Measurements from ENCODE around the gene STOM.

The STOM gene

DNA sequence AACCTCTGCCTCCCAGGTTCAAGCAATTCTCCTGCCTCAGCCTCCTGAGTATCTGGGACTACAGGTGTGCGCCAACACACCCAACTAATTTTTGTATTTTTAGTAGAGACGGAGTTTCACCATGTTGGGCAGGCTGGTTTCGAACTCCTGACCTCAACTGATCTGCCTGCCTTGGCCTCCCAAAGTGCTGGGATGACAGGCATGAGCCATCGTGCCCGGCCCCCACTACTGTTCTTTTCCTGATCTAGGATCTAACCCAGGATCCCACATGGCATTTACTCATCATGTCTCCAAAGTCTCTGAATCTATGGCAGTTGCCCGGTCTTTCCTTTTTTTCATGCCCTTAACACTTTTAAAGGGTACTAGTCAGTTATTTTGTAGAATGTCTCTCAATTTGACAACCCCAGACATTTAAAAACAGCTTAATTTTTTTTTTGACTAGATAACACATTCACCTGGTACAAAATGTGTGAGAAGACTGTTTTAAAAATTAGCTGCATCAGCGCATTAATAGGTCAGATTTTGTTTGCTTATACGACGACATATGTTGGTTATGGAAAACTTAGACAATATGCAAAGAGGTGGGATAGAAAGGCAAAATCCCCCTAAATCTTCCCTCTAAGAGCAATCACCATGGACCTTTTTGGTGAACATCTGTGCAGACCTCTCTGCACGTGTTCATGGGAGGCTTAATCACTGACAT is 46.5 kb downstream of the STOM start:
- no peak for DNase-seq (ENCODE audit: extremely low read depth, low read depth)
- TF ChIP-seq, protein P1, sequence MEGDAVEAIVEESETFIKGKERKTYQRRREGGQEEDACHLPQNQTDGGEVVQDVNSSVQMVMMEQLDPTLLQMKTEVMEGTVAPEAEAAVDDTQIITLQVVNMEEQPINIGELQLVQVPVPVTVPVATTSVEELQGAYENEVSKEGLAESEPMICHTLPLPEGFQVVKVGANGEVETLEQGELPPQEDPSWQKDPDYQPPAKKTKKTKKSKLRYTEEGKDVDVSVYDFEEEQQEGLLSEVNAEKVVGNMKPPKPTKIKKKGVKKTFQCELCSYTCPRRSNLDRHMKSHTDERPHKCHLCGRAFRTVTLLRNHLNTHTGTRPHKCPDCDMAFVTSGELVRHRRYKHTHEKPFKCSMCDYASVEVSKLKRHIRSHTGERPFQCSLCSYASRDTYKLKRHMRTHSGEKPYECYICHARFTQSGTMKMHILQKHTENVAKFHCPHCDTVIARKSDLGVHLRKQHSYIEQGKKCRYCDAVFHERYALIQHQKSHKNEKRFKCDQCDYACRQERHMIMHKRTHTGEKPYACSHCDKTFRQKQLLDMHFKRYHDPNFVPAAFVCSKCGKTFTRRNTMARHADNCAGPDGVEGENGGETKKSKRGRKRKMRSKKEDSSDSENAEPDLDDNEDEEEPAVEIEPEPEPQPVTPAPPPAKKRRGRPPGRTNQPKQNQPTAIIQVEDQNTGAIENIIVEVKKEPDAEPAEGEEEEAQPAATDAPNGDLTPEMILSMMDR (IDR thresholded peaks at IDR 0.05; ENCODE audit: low read depth, low read length), result no peak

DNA sequence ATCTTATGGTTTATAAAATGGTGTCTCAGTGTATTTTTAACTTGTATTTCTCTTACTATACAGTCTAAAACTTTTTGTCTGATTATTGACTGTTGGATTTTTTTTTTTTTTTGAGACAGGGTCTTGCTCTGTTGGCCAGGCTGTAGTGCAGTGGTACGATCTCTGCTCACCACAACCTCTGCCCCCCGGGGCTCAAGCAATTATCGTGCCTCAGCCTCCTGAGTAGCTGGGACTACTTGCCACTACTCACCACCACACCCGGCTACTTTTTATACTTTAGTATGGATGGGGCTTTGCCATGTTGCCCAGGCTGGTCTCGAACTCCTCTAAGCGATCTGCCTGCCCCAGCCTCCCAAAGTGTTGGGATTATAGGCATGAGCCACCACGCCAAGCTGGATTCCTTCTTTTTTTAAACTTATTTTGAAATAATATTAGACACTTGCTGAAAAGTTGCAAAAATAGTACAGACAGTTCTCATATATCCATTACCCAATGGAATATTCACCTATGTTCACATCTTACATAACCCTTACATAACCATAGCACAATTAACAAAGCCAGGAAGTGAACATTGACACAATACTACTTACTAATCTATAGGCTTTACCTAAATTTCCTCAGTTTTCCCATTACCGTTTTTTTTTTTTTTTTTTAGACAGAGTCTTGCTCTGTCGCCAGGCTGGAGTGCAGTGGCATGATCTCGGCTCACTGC is 47.2 kb downstream of the STOM start:
- TF ChIP-seq, protein P1 (IDR thresholded peaks at IDR 0.05; ENCODE audit: low read depth, low read length), result no peak
- no peak for DNase-seq (ENCODE audit: extremely low read depth, low read depth)

GRCh38 chr9:121322037-121322736 is 47.9 kb downstream of the STOM start:
- TF ChIP-seq, protein P1 (IDR thresholded peaks at IDR 0.05; ENCODE audit: low read depth, low read length), result no peak
- peak; percentile 88 for DNase-seq (ENCODE audit: extremely low read depth, low read depth)

GRCh38 chr9:121321016-121321503 is 49.0 kb downstream of the STOM start:
- DNase-seq (ENCODE audit: extremely low read depth, low read depth), result no peak
- TF ChIP-seq, protein P1 (IDR thresholded peaks at IDR 0.05; ENCODE audit: low read depth, low read length), result no peak

- no peak for DNase-seq (ENCODE audit: extremely low read depth, low read depth)
- TF ChIP-seq, protein P1 (IDR thresholded peaks at IDR 0.05; ENCODE audit: low read depth, low read length), result no peak
These were observed 50.7 kb downstream of the STOM start for GRCh38 chr9:121319383-121319780.

GRCh38 chr9:121318631-121319382 is 51.2 kb downstream of the STOM start:
- TF ChIP-seq, protein P1 (IDR thresholded peaks at IDR 0.05; ENCODE audit: low read depth, low read length), result no peak
- no peak for DNase-seq (ENCODE audit: extremely low read depth, low read depth)

Measured in AG09319 (cell line).